ENCODE measurements around the gene EFNB1. TPM values are rescaled to one million over a fixed set of nuclear protein-coding genes. Genes with fewer than 3 reads are reported as not detected.

EFNB1 gene
- total RNA-seq, 2 experiments from 2014 or later: 6.1 to 6.2 TPM

GRCh38 chrX:68840256-68840655 lies 11.4 kb downstream of the EFNB1 start:
- CTCF ChIA-PET: no interaction called here
- POLR2A ChIA-PET: no interaction called here

GRCh38 chrX:68841251-68842049 lies 12.6 kb downstream of the EFNB1 start:
- ChIA-PET CTCF (no interaction called here), POLR2A (no interaction called here)

- POLR2A ChIA-PET: no interaction called here
- CTCF ChIA-PET: no interaction called here
These were observed 13.5 kb downstream of the EFNB1 start for GRCh38 chrX:68842351-68842750.

- POLR2A ChIA-PET: no interaction called here
- CTCF ChIA-PET: no interaction called here
These were observed 14.2 kb downstream of the EFNB1 start for GRCh38 chrX:68842781-68843581.

GRCh38 chrX:68843992-68844391 lies 15.2 kb downstream of the EFNB1 start:
- POLR2A ChIA-PET: no interaction called here
- CTCF ChIA-PET: no interaction called here

GRCh38 chrX:68844581-68844980 lies 15.8 kb downstream of the EFNB1 start:
- ChIA-PET POLR2A (no interaction called here), CTCF (no interaction called here)

GRCh38 chrX:68846536-68846935 lies 17.7 kb downstream of the EFNB1 start:
- POLR2A ChIA-PET: no interaction called here
- CTCF ChIA-PET: no interaction called here

GRCh38 chrX:68847172-68847571 lies 18.4 kb downstream of the EFNB1 start:
- POLR2A ChIA-PET: no interaction called here
- CTCF ChIA-PET: no interaction called here

GRCh38 chrX:68848189-68848940 lies 19.5 kb downstream of the EFNB1 start:
- CTCF ChIA-PET: no interaction called here
- POLR2A ChIA-PET: no interaction called here

- POLR2A ChIA-PET: no interaction called here
- CTCF ChIA-PET: no interaction called here
These were observed 22.3 kb downstream of the EFNB1 start for GRCh38 chrX:68851082-68851481.

GRCh38 chrX:68852046-68852445 lies 23.2 kb downstream of the EFNB1 start:
- ChIA-PET CTCF (no interaction called here), POLR2A (no interaction called here)

GRCh38 chrX:68853665-68854251 lies 24.9 kb downstream of the EFNB1 start:
- ChIA-PET CTCF (no interaction called here), POLR2A (no interaction called here)

GRCh38 chrX:68865300-68865699 lies 36.5 kb downstream of the EFNB1 start:
- ChIA-PET POLR2A (no interaction called here), CTCF (no interaction called here)

- ChIA-PET CTCF (no interaction called here), POLR2A (no interaction called here)
These were observed 37.1 kb downstream of the EFNB1 start for GRCh38 chrX:68865926-68866325.

GRCh38 chrX:68867458-68868112 lies 38.8 kb downstream of the EFNB1 start:
- ChIA-PET CTCF (no interaction called here), POLR2A (no interaction called here)

- ChIA-PET POLR2A (no interaction called here), CTCF (interaction anchor here (0.5 kb wide), 1 partner anchor 645 kb away, joined by 3 read pairs; no protein-coding TSS in a partner anchor)
These were observed 39.5 kb downstream of the EFNB1 start for GRCh38 chrX:68868316-68868715.

GRCh38 chrX:68868902-68869800 lies 40.3 kb downstream of the EFNB1 start:
- ChIA-PET CTCF (interaction anchor here (0.5 kb wide), 1 partner anchor 645 kb away, joined by 3 read pairs; no protein-coding TSS in a partner anchor), POLR2A (no interaction called here)

- POLR2A ChIA-PET: no interaction called here
- CTCF ChIA-PET: no interaction called here
These were observed 41.5 kb downstream of the EFNB1 start for GRCh38 chrX:68870357-68870756.

- CTCF ChIA-PET: no interaction called here
- POLR2A ChIA-PET: no interaction called here
These were observed 43.4 kb downstream of the EFNB1 start for GRCh38 chrX:68872171-68872570.

Data from activated CD8-positive, alpha-beta memory T cell treated with anti-CD3 and anti-CD28 coated beads for 36 hours (primary cell).